OCI-M1 (cell line): ENCODE data around the gene TCF7L2.
A peak's percentile ranks its signal among the peaks of the same experiment; 100 is the strongest.

Source experiments
- DNase-seq: peaks from one replicate; lab custom pipeline; 2025; lab: John Stamatoyannopoulos, UW

TCF7L2 gene

GRCh38 chr10:113125612-113126011, 175.6 kb downstream of the TCF7L2 start:
- DNase-seq = no peak

GRCh38 chr10:113126229-113127201, 176.5 kb downstream of the TCF7L2 start:
- DNase-seq = peak; percentile 60

GRCh38 chr10:113127261-113127900, 177.3 kb downstream of the TCF7L2 start:
- no peak for DNase-seq

- DNase-seq = no peak
These were observed 177.8 kb downstream of the TCF7L2 start for GRCh38 chr10:113127901-113128283.

- no peak for DNase-seq
These were observed 178.5 kb downstream of the TCF7L2 start for GRCh38 chr10:113128450-113129070.

GRCh38 chr10:113129117-113129516, 179.1 kb downstream of the TCF7L2 start:
- no peak for DNase-seq

- no peak for DNase-seq
These were observed 180.1 kb downstream of the TCF7L2 start for GRCh38 chr10:113130014-113130641.

GRCh38 chr10:113131613-113132261, 181.7 kb downstream of the TCF7L2 start:
- DNase-seq = no peak

GRCh38 chr10:113132591-113133121, 182.6 kb downstream of the TCF7L2 start:
- DNase-seq = no peak

GRCh38 chr10:113133497-113134115, 183.6 kb downstream of the TCF7L2 start:
- peak; percentile 5 for DNase-seq

- no peak for DNase-seq
These were observed 185.0 kb downstream of the TCF7L2 start for GRCh38 chr10:113135025-113135424.

GRCh38 chr10:113137941-113138685, 188.1 kb downstream of the TCF7L2 start:
- no peak for DNase-seq

GRCh38 chr10:113138937-113139585, 189.0 kb downstream of the TCF7L2 start:
- no peak for DNase-seq

GRCh38 chr10:113139699-113140098, 189.7 kb downstream of the TCF7L2 start:
- DNase-seq = peak; percentile 14

GRCh38 chr10:113140143-113141011, 190.3 kb downstream of the TCF7L2 start:
- DNase-seq = no peak

GRCh38 chr10:113142601-113143362, 192.7 kb downstream of the TCF7L2 start:
- DNase-seq = no peak

- no peak for DNase-seq
These were observed 194.5 kb downstream of the TCF7L2 start for GRCh38 chr10:113144576-113144975.
